ENCODE data around the gene SLC12A8.

Gene SLC12A8

GRCh38 chr3:125073390-125073905 is 139.1 kb downstream of the SLC12A8 start:
- in situ Hi-C loops (cut with MboI; ENCODE audit: low sequenced_read_pairs, unreplicated experiment): no loop called here
- TF ChIP-seq CTCF (IDR thresholded peaks at IDR 0.05; ENCODE audit: borderline replicate concordance, control extremely low read depth, extremely low read depth, insufficient read depth, missing control alignments): no peak

GRCh38 chr3:125072749-125073389 is 139.7 kb downstream of the SLC12A8 start:
- in situ Hi-C loops (cut with MboI; ENCODE audit: low sequenced_read_pairs, unreplicated experiment): no loop called here
- no peak for TF ChIP-seq CTCF (IDR thresholded peaks at IDR 0.05; ENCODE audit: borderline replicate concordance, control extremely low read depth, extremely low read depth, insufficient read depth, missing control alignments)
- no peak for DNase-seq (ENCODE audit: low spot score)

More at GRCh38 chr3:125073390-125073905, 139.1 kb downstream of the SLC12A8 start:
- DNase-seq (ENCODE audit: low spot score): no peak

- in situ Hi-C loops (cut with MboI; ENCODE audit: low sequenced_read_pairs, unreplicated experiment): no loop called here
- DNase-seq (ENCODE audit: low spot score): no peak
- no peak for TF ChIP-seq CTCF (IDR thresholded peaks at IDR 0.05; ENCODE audit: borderline replicate concordance, control extremely low read depth, extremely low read depth, insufficient read depth, missing control alignments)
Measured at GRCh38 chr3:125072301-125072700, 140.2 kb downstream of the SLC12A8 start.

- in situ Hi-C loops (cut with MboI; ENCODE audit: low sequenced_read_pairs, unreplicated experiment): no loop called here
- TF ChIP-seq CTCF (IDR thresholded peaks at IDR 0.05; ENCODE audit: borderline replicate concordance, control extremely low read depth, extremely low read depth, insufficient read depth, missing control alignments): no peak
- no peak for DNase-seq (ENCODE audit: low spot score)
Measured at GRCh38 chr3:125069968-125070745, 142.4 kb downstream of the SLC12A8 start.

- in situ Hi-C loops (cut with MboI; ENCODE audit: low sequenced_read_pairs, unreplicated experiment): no loop called here
- no peak for DNase-seq (ENCODE audit: low spot score)
- no peak for TF ChIP-seq CTCF (IDR thresholded peaks at IDR 0.05; ENCODE audit: borderline replicate concordance, control extremely low read depth, extremely low read depth, insufficient read depth, missing control alignments)
Measured at GRCh38 chr3:125069452-125069851, 143.1 kb downstream of the SLC12A8 start.

GRCh38 chr3:125068265-125068664 is 144.3 kb downstream of the SLC12A8 start:
- TF ChIP-seq CTCF (IDR thresholded peaks at IDR 0.05; ENCODE audit: borderline replicate concordance, control extremely low read depth, extremely low read depth, insufficient read depth, missing control alignments): no peak
- no peak for DNase-seq (ENCODE audit: low spot score)
- in situ Hi-C loops (cut with MboI; ENCODE audit: low sequenced_read_pairs, unreplicated experiment): no loop called here
